MM.1S (cell line): ENCODE results near the gene STX3.

Experiments
- DNase-seq: peaks from one replicate; pipeline ENCODE4 v3.0.0-alpha.2; 2015
- H2AFZ ChIP-seq: fragments of 300-600 bp; sonication (generic); 2 replicates; pipeline ENCODE4 v1.6.0; 2016; ENCODE audit warnings: antibody characterized with exemption, low read length
- H3F3A ChIP-seq: fragments of 300-600 bp; sonication (generic); 2 replicates; pipeline ENCODE4 v1.6.1; 2016; ENCODE audit warnings: mild to moderate bottlenecking, antibody characterized with exemption, low read length, moderate library complexity, mixed read lengths; ENCODE audit not compliant: insufficient read depth
- H3K27ac ChIP-seq: fragments of 300-600 bp; sonication (generic); 2 replicates; pipeline ENCODE4 v1.5.1; 2016; ENCODE audit warnings: mild to moderate bottlenecking, low read length
- H3K27me3 ChIP-seq: fragments of 300-600 bp; sonication (generic); replicated peaks from 2 replicates; pipeline ENCODE4 v1.6.0; 2016; ENCODE audit warnings: low read length; ENCODE audit not compliant: insufficient read depth
- H3K36me3 ChIP-seq: fragments of 300-600 bp; sonication (generic); replicated peaks from 2 replicates; pipeline ENCODE4 v1.6.1; 2016; ENCODE audit warnings: mild to moderate bottlenecking, low read length, mixed read lengths; ENCODE audit not compliant: insufficient read depth
- H3K4me1 ChIP-seq: fragments of 300-600 bp; sonication (generic); 2 replicates; pipeline ENCODE4 v1.6.1; 2016; ENCODE audit warnings: low read length, mixed read lengths
- H3K4me2 ChIP-seq: fragments of 300-600 bp; sonication (generic); 2 replicates; pipeline ENCODE4 v1.6.0; 2016; ENCODE audit warnings: low read depth, low read length
- H3K4me3 ChIP-seq: fragments of 300-600 bp; sonication (generic); 2 replicates; pipeline ENCODE4 v1.5.1; 2016; ENCODE audit warnings: low read length, mixed read lengths
- H3K79me2 ChIP-seq: fragments of 300-600 bp; sonication (generic); 2 replicates; pipeline ENCODE4 v1.6.1; 2016; ENCODE audit warnings: mixed run types, low read length, mixed read lengths
- H3K9ac ChIP-seq: fragments of 300-600 bp; sonication (generic); 2 replicates; pipeline ENCODE4 v1.6.1; 2016; ENCODE audit warnings: low read length, mixed read lengths
- H3K9me2 ChIP-seq: fragments of 300-600 bp; sonication (generic); replicated peaks from 2 replicates; pipeline ENCODE4 v1.6.1; 2016; ENCODE audit warnings: mild to moderate bottlenecking, low read length, mixed read lengths; ENCODE audit not compliant: insufficient read depth
- H3K9me3 ChIP-seq: fragments of 300-600 bp; sonication (generic); replicated peaks from 2 replicates; pipeline ENCODE4 v1.6.1; 2016; ENCODE audit warnings: mild to moderate bottlenecking, low read length, mixed read lengths; ENCODE audit not compliant: insufficient read depth
- H4K20me1 ChIP-seq: fragments of 300-600 bp; sonication (generic); 2 replicates; pipeline ENCODE4 v1.6.1; 2016; ENCODE audit warnings: mild to moderate bottlenecking, low read length, moderate library complexity, mixed read lengths; ENCODE audit not compliant: insufficient read depth
- CTCF ChIP-seq: fragments of 300-600 bp; sonication (generic); IDR thresholded peaks from 2 replicates; pipeline ENCODE4 v1.5.1; 2016; ENCODE audit warnings: antibody characterized with exemption, low read length, mixed read lengths
- EZH2 ChIP-seq: fragments of 300-600 bp; sonication (generic); optimal IDR thresholded peaks from 2 replicates; pipeline ENCODE3; 2017; ENCODE audit warnings: low read depth, mild to moderate bottlenecking, antibody characterized with exemption, low read length, mixed read lengths
- EZH2phosphoT487 ChIP-seq: fragments of 300-600 bp; sonication (generic); IDR thresholded peaks from 2 replicates; pipeline ENCODE4 v1.6.1; 2018; ENCODE audit warnings: antibody characterized with exemption, low read length

Gene STX3

GRCh38 chr11:59777104-59777503 is 21.9 kb downstream of the STX3 start:
- Histone ChIP-seq H3K9ac (no peak overlapping the region), H3K79me2 (no peaks in the 10 kb centered on the region), H3K36me3 (no peaks in the 10 kb centered on the region; the same call in 1 of the 2 replicates), H3F3A (no peaks in the 10 kb centered on the region), H3K27ac (no peak overlapping the region), H3K9me3 (no peaks in the 10 kb centered on the region), H3K4me1 (no peaks in the 10 kb centered on the region), H4K20me1 (no peaks in the 10 kb centered on the region), H3K27me3 (no peaks in the 10 kb centered on the region), H3K4me3 (no peak overlapping the region), H3K9me2 (no peaks in the 10 kb centered on the region), H2AFZ (no peak overlapping the region), H3K4me2 (no peak overlapping the region)
- DNase-seq = no peak
- TF ChIP-seq EZH2phosphoT487 = no peak

- Histone ChIP-seq H3K9ac (no peak overlapping the region), H3K9me2 (no peaks in the 10 kb centered on the region), H3K79me2 (no peaks in the 10 kb centered on the region), H3K36me3 (no peaks in the 10 kb centered on the region; the same call in 1 of the 2 replicates), H3K4me2 (no peak overlapping the region), H4K20me1 (no peaks in the 10 kb centered on the region), H3K27me3 (no peaks in the 10 kb centered on the region), H3F3A (no peaks in the 10 kb centered on the region), H3K4me1 (no peaks in the 10 kb centered on the region), H3K9me3 (no peaks in the 10 kb centered on the region), H3K27ac (no peak overlapping the region), H3K4me3 (no peak overlapping the region), H2AFZ (no peak overlapping the region)
- DNase-seq = no peak
- TF ChIP-seq EZH2 (no peak), EZH2phosphoT487 (no peak), CTCF (no peak)
These were observed 22.9 kb downstream of the STX3 start for GRCh38 chr11:59778122-59778521.

- H3K4me3 ChIP-seq = no peak overlapping the region
- H3K4me1 ChIP-seq = no peaks in the 10 kb centered on the region
- H3K27me3 ChIP-seq = no peaks in the 10 kb centered on the region
- H2AFZ ChIP-seq = no peak overlapping the region
- no peaks in the 10 kb centered on the region; the same call in 1 of the 2 replicates for H3K36me3 ChIP-seq
- no peaks in the 10 kb centered on the region for H3F3A ChIP-seq
- no peak overlapping the region for H3K4me2 ChIP-seq
- no peaks in the 10 kb centered on the region for H4K20me1 ChIP-seq
- H3K9ac ChIP-seq = no peak overlapping the region
- H3K79me2 ChIP-seq = no peaks in the 10 kb centered on the region
- no peaks in the 10 kb centered on the region for H3K9me2 ChIP-seq
- H3K27ac ChIP-seq = no peak overlapping the region
- DNase-seq = no peak
- TF ChIP-seq EZH2 (no peak), EZH2phosphoT487 (no peak), CTCF (no peak)
- no peaks in the 10 kb centered on the region for H3K9me3 ChIP-seq
These were observed 24.3 kb downstream of the STX3 start for GRCh38 chr11:59779487-59779886.

- Histone ChIP-seq H2AFZ (no peak overlapping the region), H3F3A (no peaks in the 10 kb centered on the region), H3K4me3 (no peak overlapping the region), H4K20me1 (no peaks in the 10 kb centered on the region), H3K36me3 (no peaks in the 10 kb centered on the region; the same call in 1 of the 2 replicates), H3K9me2 (no peaks in the 10 kb centered on the region), H3K79me2 (no peaks in the 10 kb centered on the region), H3K9me3 (no peaks in the 10 kb centered on the region), H3K27me3 (no peaks in the 10 kb centered on the region), H3K4me2 (no peak overlapping the region), H3K9ac (no peak overlapping the region), H3K27ac (no peak overlapping the region), H3K4me1 (no peaks in the 10 kb centered on the region)
- TF ChIP-seq EZH2 = no peak
- no peak for TF ChIP-seq EZH2phosphoT487
- no peak for TF ChIP-seq CTCF
- no peak for DNase-seq
These were observed 26.9 kb downstream of the STX3 start for GRCh38 chr11:59782080-59782479.
